HepG2 (cell line): ENCODE data around the gene FPGS. TPM values are rescaled to one million over a fixed set of nuclear protein-coding genes. Genes with fewer than 3 reads are reported as not detected.

ENCODE experiments used
- ARNT2 ChIP-seq: sonication (generic); formaldehyde crosslinking; IDR thresholded peaks from 2 replicates; pipeline ENCODE4 v1.8.0; 2022; ENCODE audit warnings: mild to moderate bottlenecking, low read depth, missing genetic modification reagents, moderate library complexity
- ATF2 ChIP-seq: sonication (generic); formaldehyde crosslinking; IDR thresholded peaks from 2 replicates; pipeline ENCODE4 v1.4.0; 2020; ENCODE audit warnings: missing genetic modification reagents
- ATF5 ChIP-seq: sonication (generic); formaldehyde crosslinking; IDR thresholded peaks from 2 replicates; pipeline ENCODE4 v1.4.0; 2020; ENCODE audit warnings: mild to moderate bottlenecking, low read depth, missing genetic modification reagents
- HOMEZ ChIP-seq: IDR thresholded peaks from 2 replicates; pipeline ENCODE4 v1.6.1; 2016; ENCODE audit warnings: low read depth
- HOXA7 ChIP-seq: sonication (generic); formaldehyde crosslinking; IDR thresholded peaks from 2 replicates; pipeline ENCODE4 v1.8.1; 2022; ENCODE audit warnings: mild to moderate bottlenecking, missing genetic modification reagents, moderate library complexity
- JUN ChIP-seq: sonication (generic); formaldehyde crosslinking; IDR thresholded peaks from 2 replicates; pipeline ENCODE4 v1.4.0; 2020; ENCODE audit warnings: mild to moderate bottlenecking, missing genetic modification reagents
- KDM6A ChIP-seq: IDR thresholded peaks from 2 replicates; pipeline ENCODE4 v1.6.1; 2016; ENCODE audit warnings: low read depth
- NFKBIZ ChIP-seq: IDR thresholded peaks from 2 replicates; pipeline ENCODE4 v1.6.1; 2018; ENCODE audit warnings: missing genetic modification reagents, missing compliant biosample characterization
- NFRKB ChIP-seq: fragments of 450-650 bp; IDR thresholded peaks from 2 replicates; pipeline ENCODE4 v1.6.1; 2017
- NR1H2 ChIP-seq: sonication (generic); formaldehyde crosslinking; IDR thresholded peaks from 2 replicates; pipeline ENCODE4 v1.8.1; 2022; ENCODE audit warnings: low read depth, missing genetic modification reagents, borderline replicate concordance
- NR2C2 ChIP-seq: sonication (generic); formaldehyde crosslinking; IDR thresholded peaks from 2 replicates; pipeline ENCODE4 v1.4.0; 2020; ENCODE audit warnings: missing genetic modification reagents, mild to moderate bottlenecking, moderate library complexity, borderline replicate concordance
- NR2F2 ChIP-seq: IDR thresholded peaks from 2 replicates; pipeline ENCODE4 v1.6.1; 2012; ENCODE audit warnings: low read depth, inconsistent platforms, borderline replicate concordance
- RFX3 ChIP-seq: IDR thresholded peaks from 2 replicates; pipeline ENCODE4 v1.6.1; 2016; ENCODE audit warnings: missing biosample characterization, missing genetic modification reagents
- RNF2 ChIP-seq: fragments of 450-650 bp; conservative IDR thresholded peaks from 2 replicates; pipeline ENCODE4 v1.6.1; 2016; ENCODE audit warnings: low read depth
- TRIM22 ChIP-seq: fragments of 450-650 bp; IDR thresholded peaks from 2 replicates; pipeline ENCODE4 v1.6.1; 2017
- ZBTB37 ChIP-seq: sonication (generic); formaldehyde crosslinking; IDR thresholded peaks from 2 replicates; pipeline ENCODE4 v1.4.0; 2020; ENCODE audit warnings: mild to moderate bottlenecking, missing genetic modification reagents
- ZFX ChIP-seq: sonication (generic); formaldehyde crosslinking; IDR thresholded peaks from 2 replicates; pipeline ENCODE4 v1.4.0; 2020; ENCODE audit warnings: mild to moderate bottlenecking, low read depth, missing genetic modification reagents, moderate library complexity
- ZMYM3 ChIP-seq: sonication (generic); formaldehyde crosslinking; IDR thresholded peaks from 2 replicates; pipeline ENCODE4 v1.5.1; 2020; ENCODE audit warnings: mild to moderate bottlenecking, missing genetic modification reagents
- ZNF18 ChIP-seq: sonication (generic); formaldehyde crosslinking; IDR thresholded peaks from 2 replicates; pipeline ENCODE4 v1.8.0; 2022; ENCODE audit warnings: mild to moderate bottlenecking, missing genetic modification reagents; ENCODE audit not compliant: insufficient replicate concordance
- ZNF296 ChIP-seq: sonication (generic); formaldehyde crosslinking; conservative IDR thresholded peaks from 2 replicates; pipeline ENCODE4 v1.5.0; 2020; ENCODE audit warnings: mild to moderate bottlenecking, missing genetic modification reagents
- ZNF777 ChIP-seq: sonication (generic); formaldehyde crosslinking; IDR thresholded peaks from 2 replicates; pipeline ENCODE4 v1.4.0; 2020; ENCODE audit warnings: missing genetic modification reagents
- ZNF788 ChIP-seq: sonication (generic); formaldehyde crosslinking; IDR thresholded peaks from 2 replicates; pipeline ENCODE4 v1.5.0; 2020; ENCODE audit warnings: mild to moderate bottlenecking, missing genetic modification reagents, borderline replicate concordance
- ZSCAN12 ChIP-seq: sonication (generic); formaldehyde crosslinking; IDR thresholded peaks from 2 replicates; pipeline ENCODE4 v1.9.0; 2021; ENCODE audit warnings: mild to moderate bottlenecking, missing genetic modification reagents
- polyA plus RNA-seq, 8 experiments: library from polyadenylated mRNA; depleted of rRNA in 3 of 8; stranded (reverse) in 7 of 8; unstranded in 1 of 8; fragments of >200 nt; fragmentation: Illumina TruSeq in 4 of 8; extraction: Trizol in 4 of 8; gene quantifications; 2 replicates each; pipeline versions ENCODE4 v1.2.1 to v1.2.3, GENCODE V29; 2011 to 2016; ENCODE audit warnings: low read depth in 4 of 8, missing spikeins in 1 of 8, mixed read lengths in 1 of 8; ENCODE audit not compliant: insufficient read depth in 1 of 8
- total RNA-seq, 5 experiments: library from RNA; depleted of rRNA; stranded (reverse); fragments of >200 nt; fragmentation: Illumina TruSeq; extraction: Trizol; gene quantifications; 2 replicates each; pipeline ENCODE4 v1.2.3, GENCODE V29; 2016; ENCODE audit warnings: low read depth in 1 of 5

The FPGS gene
- total and polyA plus RNA-seq, 2 of the 13 experiments (the other 11 are each of a cell fraction or from before 2014, with no cell fraction given): 35.6 to 36.8 TPM

- TF ChIP-seq NFKBIZ (CRISPR knock-in tag) (no peak), ATF5 (CRISPR knock-in tag) (no peak), ZBTB37 (CRISPR knock-in tag) (no peak), ZNF777 (CRISPR knock-in tag) (no peak), ZNF788 (CRISPR knock-in tag) (peak; percentile 56; the same call in 1 of the 2 replicates), ATF2 (CRISPR knock-in tag) (no peak), NR1H2 (CRISPR knock-in tag) (no peak), HOXA7 (CRISPR knock-in tag) (no peak), JUN (CRISPR knock-in tag) (no peak), TRIM22 (no peak), ARNT2 (CRISPR knock-in tag) (0 out of 2 replicates have a peak, but pooled peaks have one; percentile 43), RNF2 (no peak), ZFX (CRISPR knock-in tag) (peak; percentile 50; the same call in 1 of the 2 replicates), ZNF18 (CRISPR knock-in tag) (no peak), ZNF296 (CRISPR knock-in tag) (no peak), NR2F2 (no peak), NFRKB (no peak), ZMYM3 (CRISPR knock-in tag) (no peak), HOMEZ (CRISPR knock-in tag) (peak; percentile 81; the same call in 1 of the 2 replicates), NR2C2 (CRISPR knock-in tag) (no peak), KDM6A (CRISPR knock-in tag) (no peak), ZSCAN12 (CRISPR knock-in tag) (no peak), RFX3 (CRISPR knock-in tag) (no peak)
Observed at GRCh38 chr9:127770905-127771569, 31.6 kb upstream of the FPGS start (continued).
